K562 (cell line): ENCODE data around the gene THAP5. TPM values are rescaled to one million over a fixed set of nuclear protein-coding genes. Genes with fewer than 3 reads are reported as not detected.

Source experiments
- BCL6 ChIP-seq: fragments of 250-450 bp; sonication (Bioruptor Pico); IDR thresholded peaks from 2 replicates; pipeline ENCODE4 v1.4.0; 2020
- CEBPG ChIP-seq, 3 experiments: fragments of 200-800 bp in 1 of 3; sonication (Bioruptor generic) in 1 of 3; sonication (generic) in 1 of 3; formaldehyde crosslinking in 1 of 3; IDR thresholded peaks in 2 of 3; conservative IDR thresholded peaks in 1 of 3; 2 replicates each; pipeline versions ENCODE4 v1.6.1 to v1.8.0; 2016 to 2022; ENCODE audit warnings: missing compliant biosample characterization in 2 of 3, missing genetic modification characterization in 2 of 3, mild to moderate bottlenecking in 1 of 3, missing genetic modification reagents in 1 of 3
- CHD1 ChIP-seq: fragments of 200-600 bp; sonication (generic); IDR thresholded peaks from one replicate; pipeline ENCODE4 v1.6.1; 2012; ENCODE audit warnings: mild to moderate bottlenecking, moderate library complexity, low read length, inconsistent platforms
- DACH1 ChIP-seq: fragments of 450-650 bp; IDR thresholded peaks from 2 replicates; pipeline ENCODE4 v1.6.1; 2018; ENCODE audit not compliant: partially characterized antibody
- DMBX1 ChIP-seq: fragments of 250-450 bp; sonication (Bioruptor Pico); IDR thresholded peaks from 2 replicates; pipeline ENCODE4 v1.8.0; 2022; ENCODE audit warnings: inconsistent platforms, mild to moderate bottlenecking, moderate library complexity, borderline replicate concordance
- NFATC3 ChIP-seq: fragments of 450-650 bp; IDR thresholded peaks from 2 replicates; pipeline ENCODE4 v1.6.1; 2017; ENCODE audit warnings: mild to moderate bottlenecking
- NFRKB ChIP-seq: fragments of 450-650 bp; IDR thresholded peaks from 2 replicates; pipeline ENCODE4 v1.6.1; 2016; ENCODE audit warnings: low read depth
- PML ChIP-seq: IDR thresholded peaks from 2 replicates; pipeline ENCODE4 v1.6.1; 2012; ENCODE audit warnings: low read length, inconsistent platforms
- RAD51 ChIP-seq: fragments of 450-650 bp; IDR thresholded peaks from 2 replicates; pipeline ENCODE4 v1.7.1; 2016; ENCODE audit warnings: low read depth, mild to moderate bottlenecking, borderline replicate concordance
- SFPQ ChIP-seq: fragments of 200-400 bp; formaldehyde crosslinking; IDR thresholded peaks from 2 replicates; pipeline ENCODE4 v1.6.1; 2017; ENCODE audit warnings: mild to moderate bottlenecking, low read depth, low read length, moderate library complexity
- TFAM ChIP-seq: fragments of 250-450 bp; sonication (Bioruptor Pico); conservative IDR thresholded peaks from 2 replicates; pipeline ENCODE4 v1.5.0; 2021; ENCODE audit warnings: mild to moderate bottlenecking, moderate library complexity
- ZBTB12 ChIP-seq: fragments of 250-450 bp; sonication (Bioruptor Pico); IDR thresholded peaks from 2 replicates; pipeline ENCODE4 v1.4.0; 2020
- ZFPM2 ChIP-seq: fragments of 250-450 bp; sonication (Bioruptor Pico); IDR thresholded peaks from 2 replicates; pipeline ENCODE4 v1.5.1; 2022; ENCODE audit warnings: mild to moderate bottlenecking
- ZNF436 ChIP-seq: fragments of 250-450, 450-650 bp; sonication (Bioruptor Pico); formaldehyde crosslinking; IDR thresholded peaks from 2 replicates; pipeline ENCODE4 v1.7.0; 2020; ENCODE audit warnings: mild to moderate bottlenecking
- ZNF766 ChIP-seq: fragments of 200-800 bp; sonication (Bioruptor generic); conservative IDR thresholded peaks from 2 replicates; pipeline ENCODE4 v1.6.1; 2016; ENCODE audit warnings: missing genetic modification characterization, missing compliant biosample characterization
- ZNF77 ChIP-seq: fragments of 250-450 bp; sonication (Bioruptor Pico); IDR thresholded peaks from 2 replicates; pipeline ENCODE4 v1.5.0; 2020
- polyA plus RNA-seq, 8 experiments: library from polyadenylated mRNA; depleted of rRNA in 4 of 8; stranded (reverse) in 5 of 8; unstranded in 3 of 8; fragments of >200 nt; fragmentation: Nextera tagmentation in 2 of 8; fragmentation: Illumina TruSeq in 1 of 8; extraction: Ambion mirVana in 2 of 8; extraction: Trizol in 1 of 8; gene quantifications; 2 replicates each; pipeline versions ENCODE4 v1.2.1 to v1.2.3, GENCODE V29; 2011 to 2014; ENCODE audit warnings: inconsistent platforms in 1 of 8, missing spikeins in 1 of 8
- total RNA-seq, 7 experiments: library from RNA; depleted of rRNA in 6 of 7; stranded (reverse); fragments of >200 nt in 6 of 7; fragmentation: Illumina TruSeq in 2 of 7; extraction: Trizol in 2 of 7; gene quantifications; 2 replicates each; pipeline versions ENCODE4 v1.2.1 to v1.2.3, GENCODE V29; 2011 to 2021; ENCODE audit warnings: low replicate concordance in 1 of 7

THAP5 gene
- total and polyA plus RNA-seq, 9 of the 15 experiments (the other 6 are each of a cell fraction or from before 2014, with no cell fraction given) = 16.5 to 58.1 (median 28.2) TPM

DNA sequence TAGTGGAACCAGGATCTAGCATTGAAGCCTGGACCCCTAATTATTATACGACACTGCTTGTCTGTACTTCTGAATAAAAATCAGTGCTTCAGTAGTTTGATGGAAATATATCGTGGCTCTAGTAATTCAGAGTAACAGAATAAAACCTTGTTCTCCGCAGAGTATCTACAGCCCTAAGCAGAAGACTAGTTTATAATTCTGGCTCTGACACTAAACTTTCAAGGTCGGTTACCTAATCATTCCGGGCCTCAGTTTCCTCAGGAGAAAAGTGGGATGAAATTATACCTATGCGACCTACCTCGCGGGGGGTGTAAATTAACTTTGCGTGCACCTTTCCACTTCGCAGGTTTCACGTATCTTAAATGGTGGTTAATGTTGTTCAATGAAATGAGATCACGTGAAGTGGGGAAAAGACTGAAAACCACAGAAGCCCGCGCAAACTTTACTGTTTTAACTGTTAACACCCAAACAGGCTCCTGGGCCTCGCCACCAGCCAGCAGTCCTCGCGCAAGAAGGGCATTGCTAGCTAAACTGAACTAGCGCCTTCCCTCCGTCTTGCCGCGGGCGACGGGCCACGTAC lies 615 bp downstream of the THAP5 start (continued):
- 0 out of 2 replicates have a peak, but pooled peaks have one; percentile 14 for TF ChIP-seq CEBPG (CRISPR knock-in tag; IDR thresholded peaks at IDR 0.05)
- TF ChIP-seq CEBPG (tag; conservative IDR thresholded peaks at IDR 0.05 in 1 of 2, IDR thresholded peaks at IDR 0.05 in 1 of 2) = peak; percentile 61 to 82; a peak in 3 of 4 replicates
- peak; percentile 55; the same call in 1 of the 2 replicates for TF ChIP-seq RAD51
- no peak for TF ChIP-seq DACH1
- TF ChIP-seq ZBTB12 (CRISPR knock-in tag) = no peak
- TF ChIP-seq BCL6 (CRISPR knock-in tag) = 0 out of 2 replicates have a peak, but pooled peaks have one; percentile 28
- peak; percentile 69; the same call in 1 of the 2 replicates for TF ChIP-seq DMBX1
- TF ChIP-seq SFPQ = no peak
- no peak for TF ChIP-seq ZNF77 (CRISPR knock-in tag)
- no peak for TF ChIP-seq NFATC3
- no peak for TF ChIP-seq TFAM
- no peak for TF ChIP-seq ZFPM2 (CRISPR knock-in tag)
- peak; percentile 88 for TF ChIP-seq CHD1
- TF ChIP-seq PML = no peak; the same call in 1 of the 2 replicates
- TF ChIP-seq NFRKB = no peak; the same call in 1 of the 2 replicates
- TF ChIP-seq ZNF436 (CRISPR knock-in tag) = no peak
- TF ChIP-seq ZNF766 (CRISPR knock-in tag) = no peak
